Measurements from ENCODE around the gene TOP3A.

Gene TOP3A

DNA sequence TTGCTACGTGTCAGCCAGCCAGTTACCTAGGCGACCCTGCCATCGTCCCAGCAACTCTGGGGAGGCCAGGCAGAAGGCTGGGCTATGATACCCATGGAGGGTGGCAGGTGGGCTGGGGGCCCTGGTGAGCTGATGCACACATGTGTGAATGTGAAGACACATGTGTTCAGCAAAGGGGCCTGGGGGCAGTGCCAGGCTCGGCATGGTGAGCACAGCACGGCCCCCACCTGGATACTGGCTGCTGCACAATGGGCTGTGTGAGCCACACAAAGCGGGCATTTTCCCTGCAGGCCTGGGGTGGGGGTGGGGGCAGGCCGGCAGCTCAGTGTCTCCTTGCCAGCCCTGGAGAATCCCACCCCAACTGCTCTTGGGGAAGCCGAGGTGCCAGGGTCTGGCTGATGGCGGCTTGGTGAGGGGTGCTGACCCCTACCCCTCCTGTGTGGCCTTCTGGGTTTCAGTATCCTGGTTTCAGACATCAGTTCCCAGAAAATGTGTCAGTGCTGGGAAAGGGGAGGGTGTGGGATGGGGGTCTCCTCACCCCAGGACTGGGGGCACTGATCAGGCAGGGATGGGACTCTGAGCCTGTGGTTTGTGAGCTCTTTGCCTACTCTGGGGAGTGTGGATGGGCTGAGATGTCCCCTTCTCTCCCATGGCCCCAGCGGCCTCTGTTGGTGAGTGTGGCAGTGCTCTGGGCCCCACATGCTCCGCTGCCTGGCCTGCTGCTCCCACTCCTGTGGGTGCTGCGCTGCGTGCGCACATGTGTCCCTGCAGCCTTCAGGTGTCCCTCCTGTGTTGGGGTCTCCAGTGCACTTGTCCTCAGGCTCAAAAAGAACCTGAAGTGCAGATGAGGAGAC lies 84.3 kb downstream of the TOP3A start:
- DNase-seq, result no peak

DNA sequence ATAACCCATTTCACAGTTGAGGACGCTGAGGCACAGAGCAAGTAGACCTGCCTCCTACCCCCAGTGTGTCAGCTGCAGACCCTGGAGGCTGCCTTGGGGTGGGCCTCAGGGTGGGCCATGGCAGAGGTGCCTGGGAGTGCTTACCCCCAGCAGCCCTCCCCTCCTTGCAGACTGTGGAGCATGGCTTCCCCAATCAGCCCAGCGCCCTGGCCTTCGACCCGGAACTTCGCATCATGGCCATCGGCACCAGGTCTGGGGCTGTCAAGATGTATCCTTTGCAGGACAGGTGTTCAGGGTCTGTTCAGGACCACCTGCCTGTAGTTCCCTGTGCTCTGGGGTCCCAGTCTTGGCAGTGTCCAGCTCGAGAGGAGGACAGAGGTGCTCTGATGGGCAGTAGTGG lies 85.0 kb downstream of the TOP3A start:
- DNase-seq, result no peak

DNA sequence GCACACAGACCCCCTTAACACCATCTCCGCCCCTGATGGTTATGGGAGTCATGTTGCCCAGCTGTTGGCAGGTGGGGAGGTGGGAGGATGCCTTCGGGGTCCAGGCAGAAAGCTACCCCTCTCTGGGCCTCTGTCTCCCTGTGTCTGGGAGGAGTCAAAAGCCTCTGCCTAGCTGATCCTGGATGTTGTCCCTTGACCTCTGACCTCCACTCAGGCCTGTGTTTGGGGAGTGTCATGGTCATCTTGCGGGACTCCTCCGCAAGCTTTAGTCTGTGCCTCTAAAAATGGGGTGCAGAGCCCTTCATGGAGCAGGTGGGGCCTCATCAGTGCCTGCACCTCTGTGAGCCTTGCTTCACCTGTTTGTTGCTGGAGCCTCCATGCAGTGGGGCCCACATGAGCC lies 85.5 kb downstream of the TOP3A start:
- no peak for DNase-seq

DNA sequence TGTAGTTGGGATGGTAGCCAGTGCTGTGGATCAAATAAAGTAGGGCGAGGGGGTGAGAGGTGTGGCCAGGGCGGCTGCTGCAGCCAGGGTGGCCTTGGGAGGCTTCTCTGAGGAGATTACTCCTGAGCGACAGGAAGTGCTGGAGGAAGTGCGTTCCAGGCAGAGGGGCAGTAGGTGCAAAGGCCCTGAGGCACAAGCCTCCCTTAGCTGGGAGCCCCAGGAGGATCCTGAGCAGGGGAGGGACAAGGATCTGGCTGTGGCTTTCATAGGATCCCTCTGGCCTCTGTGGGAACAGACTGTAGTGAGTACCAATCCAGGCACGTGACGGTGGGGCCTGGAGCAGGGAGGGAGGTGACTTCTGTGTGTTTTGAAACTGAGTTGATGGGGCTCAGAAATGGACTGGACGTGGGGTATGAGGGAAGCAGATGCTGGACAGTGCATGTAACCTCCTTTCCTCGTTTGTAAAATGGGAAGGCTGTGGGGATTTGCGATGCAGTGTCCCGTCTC lies 86.6 kb downstream of the TOP3A start:
- no peak for DNase-seq

DNA sequence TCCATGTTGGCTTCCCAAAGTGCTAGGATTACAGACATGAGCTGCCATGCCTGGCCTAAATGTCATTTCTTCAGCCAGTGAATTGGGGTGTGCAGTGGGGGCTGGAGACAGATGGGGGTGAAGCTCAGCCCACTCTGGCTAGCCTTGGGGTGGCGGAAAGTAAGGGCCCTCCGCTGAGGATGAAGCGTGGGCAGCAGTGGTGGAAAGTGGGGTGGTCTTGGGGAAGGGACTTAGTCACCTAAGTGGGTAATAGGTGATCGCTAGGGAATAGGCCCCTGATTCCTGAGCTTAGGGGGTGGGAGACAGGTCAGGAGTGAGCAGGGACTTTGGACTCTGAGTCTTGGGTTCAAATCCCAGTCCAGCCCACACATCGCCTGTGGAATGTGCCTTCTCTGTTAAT lies 87.2 kb downstream of the TOP3A start:
- DNase-seq, result no peak

DNA sequence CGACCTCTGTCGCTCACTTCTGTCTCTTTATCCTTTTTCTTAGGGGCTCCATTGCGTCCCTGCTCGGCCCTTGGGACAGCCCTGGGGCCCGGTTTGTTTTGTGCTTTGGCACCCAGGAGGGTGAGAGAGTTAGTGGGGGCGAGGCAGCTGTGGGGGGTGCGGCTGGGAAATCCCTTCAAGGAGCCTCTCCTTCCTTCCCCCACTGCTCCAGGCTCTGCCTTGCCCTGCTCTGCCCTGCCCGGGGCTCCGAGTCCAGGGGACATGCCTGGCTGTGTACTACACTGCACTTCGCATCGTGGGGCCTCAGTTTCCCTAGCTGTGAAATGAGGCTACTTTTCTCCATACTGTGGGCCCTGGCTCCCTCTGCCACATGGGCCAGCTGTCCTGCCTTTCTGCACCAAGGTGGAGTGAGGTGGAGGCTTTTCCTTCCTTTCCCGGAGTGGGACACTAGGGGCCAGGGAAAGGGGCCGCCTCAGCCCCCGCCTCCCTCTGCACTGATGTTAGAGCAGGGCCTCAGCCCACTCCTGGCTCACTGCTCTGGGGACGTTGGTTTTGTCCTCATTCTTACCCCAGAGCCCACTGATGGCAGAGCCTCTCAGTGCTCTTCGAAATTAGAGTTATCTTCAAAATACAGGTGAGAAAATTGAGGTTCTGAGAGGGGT lies 88.4 kb downstream of the TOP3A start:
- DNase-seq, result no peak

DNA sequence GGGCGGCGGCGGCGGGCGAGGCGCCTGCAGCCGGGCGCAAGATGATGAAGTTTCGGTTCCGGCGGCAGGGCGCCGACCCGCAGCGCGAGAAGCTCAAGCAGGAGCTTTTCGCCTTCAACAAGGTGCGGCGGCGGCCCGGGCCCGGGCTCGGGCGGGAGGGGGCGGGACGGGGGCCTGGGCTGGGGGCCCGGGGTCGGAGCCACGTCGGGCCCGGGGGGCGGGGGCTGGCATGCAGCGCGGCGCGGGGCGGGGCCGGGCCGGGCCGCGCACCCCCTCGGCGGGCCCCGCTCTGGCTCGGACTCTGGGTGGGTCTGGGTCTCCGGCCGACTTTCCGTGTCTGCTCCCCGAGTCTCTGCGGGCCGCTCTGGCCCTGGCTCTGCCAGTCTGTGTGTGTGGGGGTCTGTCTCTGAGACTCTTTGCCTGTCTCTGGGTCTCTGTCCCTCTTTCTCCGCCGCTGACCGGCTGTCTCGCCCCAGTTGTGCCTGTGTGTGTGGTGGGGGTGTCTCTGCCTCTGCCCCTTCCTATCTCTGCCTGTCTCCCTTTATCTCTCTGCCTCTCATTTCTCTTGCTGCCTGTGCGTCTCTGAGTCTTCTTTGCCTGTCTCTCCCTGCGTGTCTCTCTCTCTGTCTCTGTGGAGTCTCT lies 89.0 kb downstream of the TOP3A start:
- DNase-seq, result no peak

DNA sequence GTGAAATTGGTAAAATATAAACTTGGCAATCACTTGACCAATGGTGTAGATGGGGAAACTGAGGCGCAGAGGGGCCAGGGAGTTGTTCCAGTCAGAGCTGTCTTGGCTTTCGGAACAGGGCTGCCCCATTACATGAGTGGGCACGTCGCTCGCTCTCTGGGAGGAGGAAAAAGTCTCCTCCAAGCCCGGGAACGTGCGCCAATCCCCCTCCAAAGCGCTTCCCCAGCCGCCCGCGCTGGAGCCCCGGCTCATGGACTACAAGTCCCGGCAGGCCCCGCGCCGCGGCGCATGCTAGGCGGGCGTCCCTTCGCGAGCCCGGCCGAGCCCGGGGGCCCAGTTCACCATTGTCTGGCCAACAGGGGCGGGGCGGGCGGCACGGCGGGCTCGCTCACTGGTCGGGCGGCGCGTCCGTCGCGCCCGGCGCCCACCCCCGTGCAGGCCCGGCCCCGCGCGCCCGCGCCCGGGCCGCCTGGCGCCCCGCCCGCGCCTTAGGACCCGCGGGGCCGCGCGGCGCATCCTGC lies 89.6 kb downstream of the TOP3A start, which contains the start of gene LLGL1:
LLGL1 (plus strand) TSS at position 515 of the 521 bp plus-strand sequence. CDS start 48 bp downstream, outside the sequence.
- peak; percentile 66 for DNase-seq

DNA sequence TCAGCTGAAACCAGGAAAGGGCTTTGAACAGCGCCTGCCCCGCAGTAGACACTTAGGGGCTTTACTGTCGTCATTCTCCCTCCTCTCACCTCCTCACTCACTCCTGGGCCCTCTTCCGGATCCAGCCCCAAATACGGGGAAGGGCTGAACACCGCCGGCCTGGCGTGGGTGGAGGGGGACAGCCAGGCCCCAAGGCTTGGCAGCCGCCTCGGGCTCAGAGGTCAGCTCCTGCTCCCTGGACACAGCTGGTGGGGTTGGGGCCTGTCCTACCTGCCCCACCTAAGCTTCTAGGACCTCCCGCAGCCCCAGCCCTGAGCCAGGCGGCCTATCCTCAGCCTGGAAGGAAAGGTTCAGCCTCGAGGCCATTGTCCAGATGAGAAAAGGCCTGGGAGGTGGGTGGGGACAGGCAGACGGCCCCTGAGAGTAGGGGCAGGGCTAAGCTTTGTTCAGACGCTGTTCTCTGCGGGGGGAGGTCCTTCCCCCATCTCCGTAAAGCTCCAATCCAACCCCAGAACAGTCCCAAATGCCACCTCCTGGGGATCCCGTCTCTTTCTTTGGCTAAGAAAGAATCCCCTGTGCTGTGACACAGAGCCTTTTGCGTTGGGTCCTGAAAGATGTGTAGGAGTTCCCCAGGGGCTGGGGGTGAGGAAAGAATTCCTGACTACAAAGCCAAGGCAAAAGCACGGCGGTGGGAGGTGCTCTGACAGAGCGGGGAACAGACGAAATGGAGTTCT lies 90.2 kb downstream of the TOP3A start:
- no peak for DNase-seq

DNA sequence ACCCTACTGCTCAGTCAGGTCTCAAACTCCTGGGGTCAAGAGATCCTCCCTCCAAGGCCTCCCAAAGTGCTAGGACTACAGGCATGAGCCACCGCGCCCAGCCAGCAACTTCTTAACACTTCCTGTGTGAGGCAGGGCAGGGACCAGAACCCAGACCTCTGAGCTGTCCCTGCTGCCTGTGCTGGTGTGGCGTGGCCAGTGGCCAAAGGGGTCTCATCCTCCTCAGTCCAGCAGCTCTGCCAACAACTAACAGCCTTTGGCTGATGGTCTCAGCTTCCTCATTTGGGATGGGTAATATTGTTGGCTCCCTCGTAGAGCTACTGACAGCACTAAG lies 90.8 kb downstream of the TOP3A start:
- DNase-seq, result no peak

Measured in DMS79 treated with DMSO at 0.1 percent for 48 hours (cell line).